Activated CD4-positive, alpha-beta T cell treated with anti-CD3 and anti-CD28 coated beads, Interleukin-2, amount 10 ng/mL, durations not matched to agents 24 days and 14 days (primary cell): Measurements from ENCODE around the gene AHNAK2. TPM values are rescaled to one million over a fixed set of nuclear protein-coding genes. Genes with fewer than 3 reads are reported as not detected.

Experiments used
- DNase-seq: peaks from one replicate; pipeline ENCODE4 v3.0.0; 2022
- H3K27ac Mint-ChIP-seq: one replicate; pipeline ENCODE4 v1.8.0; 2022; ENCODE audit warnings: mild to moderate bottlenecking, mixed read lengths
- H3K27me3 Mint-ChIP-seq: one replicate; pipeline ENCODE4 v1.8.0; 2022; ENCODE audit warnings: mixed read lengths
- H3K36me3 Mint-ChIP-seq: one replicate; pipeline ENCODE4 v1.8.0; 2022; ENCODE audit warnings: low read depth, mild to moderate bottlenecking, mixed read lengths
- H3K4me1 Mint-ChIP-seq: one replicate; pipeline ENCODE4 v1.8.0; 2021; ENCODE audit warnings: mixed read lengths
- H3K4me3 Mint-ChIP-seq: one replicate; pipeline ENCODE4 v1.8.0; 2022; ENCODE audit warnings: mild to moderate bottlenecking, moderate library complexity, mixed read lengths
- H3K9me3 Mint-ChIP-seq: one replicate; pipeline ENCODE4 v1.8.0; 2021; ENCODE audit warnings: mixed read lengths
- intact Hi-C: fragments of 100-400 bp; cut with micrococcal nuclease; formaldehyde crosslinking; loops from one replicate; pipeline ENCODE4 v1.15.1; 2023
- total RNA-seq: library from RNA; stranded (reverse); gene quantifications from 2 replicates; pipeline ENCODE4 v1.2.3, GENCODE V29; 2022

The AHNAK2 gene
- total RNA-seq, 1 donor from 2014 or later = 0.02 TPM

GRCh38 chr14:104968153-104968527, 10.0 kb downstream of the AHNAK2 start:
- Mint-ChIP-seq H3K9me3 (no peaks in the 10 kb centered on the region), H3K27ac (no peak overlapping the region), H3K4me3 (no peak overlapping the region), H3K27me3 (peaks cover 15% of the 10 kb centered on the region), H3K4me1 (no peaks in the 10 kb centered on the region), H3K36me3 (no peaks in the 10 kb centered on the region)
- DNase-seq = no peak
- intact Hi-C loops = no loop called here

GRCh38 chr14:104967386-104968152, 10.6 kb downstream of the AHNAK2 start:
- DNase-seq = no peak
- H3K4me1 Mint-ChIP-seq = no peaks in the 10 kb centered on the region
- no peak overlapping the region for H3K27ac Mint-ChIP-seq
- peaks cover 17% of the 10 kb centered on the region for H3K27me3 Mint-ChIP-seq
- intact Hi-C loops = no loop called here
- no peaks in the 10 kb centered on the region for H3K9me3 Mint-ChIP-seq
- H3K36me3 Mint-ChIP-seq = no peaks in the 10 kb centered on the region
- no peak overlapping the region for H3K4me3 Mint-ChIP-seq

- H3K36me3 Mint-ChIP-seq = no peaks in the 10 kb centered on the region
- intact Hi-C loops = no loop called here
- H3K9me3 Mint-ChIP-seq = no peaks in the 10 kb centered on the region
- no peak overlapping the region for H3K4me3 Mint-ChIP-seq
- DNase-seq = no peak
- H3K4me1 Mint-ChIP-seq = no peaks in the 10 kb centered on the region
- no peak overlapping the region for H3K27ac Mint-ChIP-seq
- H3K27me3 Mint-ChIP-seq = peaks cover 17% of the 10 kb centered on the region
Measured at GRCh38 chr14:104966981-104967385, 11.2 kb downstream of the AHNAK2 start.

GRCh38 chr14:104966261-104966865, 11.8 kb downstream of the AHNAK2 start:
- DNase-seq = no peak
- Mint-ChIP-seq H3K4me1 (no peaks in the 10 kb centered on the region), H3K9me3 (no peaks in the 10 kb centered on the region), H3K27me3 (peaks cover 17% of the 10 kb centered on the region), H3K4me3 (no peak overlapping the region), H3K36me3 (no peaks in the 10 kb centered on the region), H3K27ac (no peak overlapping the region)
- intact Hi-C loops = no loop called here

GRCh38 chr14:104965561-104966231, 12.5 kb downstream of the AHNAK2 start:
- no peak overlapping the region for H3K27ac Mint-ChIP-seq
- H3K36me3 Mint-ChIP-seq = no peaks in the 10 kb centered on the region
- H3K27me3 Mint-ChIP-seq = peaks cover 17% of the 10 kb centered on the region
- DNase-seq = no peak
- no peaks in the 10 kb centered on the region for H3K9me3 Mint-ChIP-seq
- H3K4me3 Mint-ChIP-seq = no peak overlapping the region
- H3K4me1 Mint-ChIP-seq = no peaks in the 10 kb centered on the region
- intact Hi-C loops = no loop called here

- Mint-ChIP-seq H3K9me3 (no peaks in the 10 kb centered on the region), H3K36me3 (no peaks in the 10 kb centered on the region), H3K27ac (no peak overlapping the region), H3K4me1 (no peaks in the 10 kb centered on the region), H3K27me3 (peaks cover 23% of the 10 kb centered on the region), H3K4me3 (no peak overlapping the region)
- intact Hi-C loops = no loop called here
- DNase-seq = no peak
Measured at GRCh38 chr14:104964546-104964945, 13.6 kb downstream of the AHNAK2 start.

GRCh38 chr14:104957146-104958113, 20.7 kb downstream of the AHNAK2 start:
- no peak overlapping the region for H3K4me3 Mint-ChIP-seq
- no peak for DNase-seq
- peaks cover 12% of the 10 kb centered on the region for H3K27me3 Mint-ChIP-seq
- intact Hi-C loops = no loop called here
- no peaks in the 10 kb centered on the region for H3K36me3 Mint-ChIP-seq
- no peak overlapping the region for H3K27ac Mint-ChIP-seq
- no peaks in the 10 kb centered on the region for H3K4me1 Mint-ChIP-seq
- H3K9me3 Mint-ChIP-seq = no peaks in the 10 kb centered on the region

- peaks cover 12% of the 10 kb centered on the region for H3K27me3 Mint-ChIP-seq
- DNase-seq = no peak
- H3K9me3 Mint-ChIP-seq = no peaks in the 10 kb centered on the region
- intact Hi-C loops = no loop called here
- no peaks in the 10 kb centered on the region for H3K36me3 Mint-ChIP-seq
- no peaks in the 10 kb centered on the region for H3K4me1 Mint-ChIP-seq
- H3K4me3 Mint-ChIP-seq = no peak overlapping the region
- no peak overlapping the region for H3K27ac Mint-ChIP-seq
Measured at GRCh38 chr14:104956290-104956890, 21.8 kb downstream of the AHNAK2 start.

GRCh38 chr14:104955396-104955770, 22.8 kb downstream of the AHNAK2 start:
- H3K4me1 Mint-ChIP-seq = no peaks in the 10 kb centered on the region
- H3K27me3 Mint-ChIP-seq = peaks cover 9% of the 10 kb centered on the region
- no peaks in the 10 kb centered on the region for H3K36me3 Mint-ChIP-seq
- H3K27ac Mint-ChIP-seq = no peak overlapping the region
- H3K4me3 Mint-ChIP-seq = no peak overlapping the region
- intact Hi-C loops = no loop called here
- H3K9me3 Mint-ChIP-seq = no peaks in the 10 kb centered on the region
- no peak for DNase-seq

GRCh38 chr14:104954746-104955395, 23.3 kb downstream of the AHNAK2 start:
- H3K36me3 Mint-ChIP-seq = no peaks in the 10 kb centered on the region
- H3K4me1 Mint-ChIP-seq = no peaks in the 10 kb centered on the region
- H3K27me3 Mint-ChIP-seq = peaks cover 6% of the 10 kb centered on the region
- DNase-seq = no peak
- no peak overlapping the region for H3K27ac Mint-ChIP-seq
- no peaks in the 10 kb centered on the region for H3K9me3 Mint-ChIP-seq
- H3K4me3 Mint-ChIP-seq = no peak overlapping the region
- intact Hi-C loops = no loop called here

GRCh38 chr14:104953896-104954656, 24.1 kb downstream of the AHNAK2 start:
- no peak overlapping the region for H3K4me3 Mint-ChIP-seq
- no peak for DNase-seq
- intact Hi-C loops = no loop called here
- no peaks in the 10 kb centered on the region for H3K4me1 Mint-ChIP-seq
- no peaks in the 10 kb centered on the region for H3K36me3 Mint-ChIP-seq
- no peak overlapping the region for H3K27ac Mint-ChIP-seq
- H3K9me3 Mint-ChIP-seq = no peaks in the 10 kb centered on the region
- H3K27me3 Mint-ChIP-seq = peaks cover 6% of the 10 kb centered on the region

- peaks cover 3% of the 10 kb centered on the region for H3K27me3 Mint-ChIP-seq
- H3K4me1 Mint-ChIP-seq = no peaks in the 10 kb centered on the region
- H3K36me3 Mint-ChIP-seq = no peaks in the 10 kb centered on the region
- H3K4me3 Mint-ChIP-seq = no peak overlapping the region
- H3K27ac Mint-ChIP-seq = no peak overlapping the region
- intact Hi-C loops = no loop called here
- DNase-seq = no peak
- no peaks in the 10 kb centered on the region for H3K9me3 Mint-ChIP-seq
Measured at GRCh38 chr14:104953097-104953496, 25.1 kb downstream of the AHNAK2 start.
